ENCODE measurements around the gene ADD2.

DNA sequence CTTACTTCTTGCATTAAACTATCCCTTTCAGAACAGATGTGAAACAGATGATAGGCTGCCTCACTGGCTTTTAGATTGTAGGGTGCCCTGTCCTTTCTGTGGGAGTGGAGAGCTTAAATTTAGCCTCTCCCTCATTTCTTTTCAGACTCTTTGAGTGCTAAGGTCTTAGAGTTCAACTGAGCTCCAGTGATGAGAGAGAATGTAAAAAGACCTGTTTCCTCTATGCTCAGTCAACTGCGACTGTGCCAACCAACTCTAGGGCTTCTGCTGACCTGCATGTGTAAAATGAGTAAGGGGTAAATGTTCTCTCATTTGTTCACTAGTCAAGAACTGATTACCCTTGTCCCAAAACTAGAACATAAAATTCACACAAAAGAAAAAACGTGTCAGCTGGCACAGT lies 109.5 kb downstream of the ADD2 start:
- no peak for TF ChIP-seq POLR2A (IDR thresholded peaks at IDR 0.05; ENCODE audit: low read length)
- no peak for TF ChIP-seq GATA1 (IDR thresholded peaks at IDR 0.05; ENCODE audit: low read depth, low read length)

All from erythroblast (primary cell).